LNCaP clone FGC (cell line): ENCODE results near the gene WSB1.
"Not testable (repeated sequence)": the region's sequence is repeated elsewhere in the genome, so short reads cannot be mapped to it uniquely, and the experiment has no call there.

Experiments used
- DNase-seq: peaks from one replicate; pipeline ENCODE4 v3.0.0-alpha.2; 2011; ENCODE audit warnings: low read depth
- H3K4me3 ChIP-seq: 2 replicates; pipeline ENCODE4 v1.5.1; 2011; ENCODE audit warnings: mild to moderate bottlenecking, low read depth, low read length, control low read depth
- CTCF ChIP-seq: IDR thresholded peaks from 2 replicates; pipeline ENCODE4 v1.5.1; 2012; ENCODE audit warnings: mild to moderate bottlenecking; ENCODE audit not compliant: control insufficient read depth, insufficient read depth; ENCODE audit errors: extremely low read depth

The WSB1 gene

GRCh38 chr17:27327871-27328270, 34.0 kb downstream of the WSB1 start:
- TF ChIP-seq CTCF, result no peak
- no peak overlapping the region for H3K4me3 ChIP-seq
- no peak for DNase-seq

GRCh38 chr17:27328686-27329085, 34.8 kb downstream of the WSB1 start:
- DNase-seq, H3K4me3 ChIP-seq: not testable (repeated sequence)

GRCh38 chr17:27329146-27329805, 35.4 kb downstream of the WSB1 start:
- H3K4me3 ChIP-seq, result no peak overlapping the region
- no peak for TF ChIP-seq CTCF
- DNase-seq, result no peak

- no peak for TF ChIP-seq CTCF
- no peak overlapping the region; the same call in 1 of the 2 replicates for H3K4me3 ChIP-seq
- no peak for DNase-seq
Measured at GRCh38 chr17:27332047-27332393, 38.1 kb downstream of the WSB1 start.

- H3K4me3 ChIP-seq, result peak overlapping the region; percentile 52
- TF ChIP-seq CTCF, result peak; percentile 88
- peak; percentile 92 for DNase-seq
Measured at GRCh38 chr17:27332485-27333409, 38.8 kb downstream of the WSB1 start.

GRCh38 chr17:27333410-27333980, 39.6 kb downstream of the WSB1 start:
- peak overlapping the region; percentile 52 for H3K4me3 ChIP-seq
- DNase-seq, result no peak
- no peak for TF ChIP-seq CTCF

GRCh38 chr17:27336184-27336583, 42.3 kb downstream of the WSB1 start:
- no peak for TF ChIP-seq CTCF
- no peak for DNase-seq
- H3K4me3 ChIP-seq, result no peak overlapping the region
